GM23338 (cell line): ENCODE data around the gene POLR2H. TPM values are rescaled to one million over a fixed set of nuclear protein-coding genes. Genes with fewer than 3 reads are reported as not detected.
A peak's percentile ranks its signal among the peaks of the same experiment; 100 is the strongest.

Experiments
- ATAC-seq: fragments of 200-7000 bp; cut with Tn5 transposase; 3 replicates; pipeline ENCODE4 v1.9.1; 2020
- DNase-seq: peaks from one replicate; pipeline ENCODE4 v3.0.0-alpha.2; 2015; ENCODE audit warnings: low spot score
- H2AFZ ChIP-seq: fragments of 200-600 bp; sonication (generic); 2 replicates; pipeline ENCODE4 v1.8.0; 2016; ENCODE audit warnings: antibody characterized with exemption, mild to moderate bottlenecking, moderate library complexity
- H3F3A ChIP-seq: fragments of 200-600 bp; sonication (generic); replicated peaks from 2 replicates; pipeline ENCODE4 v1.8.0; 2017; ENCODE audit warnings: antibody characterized with exemption, mixed run types, low read depth
- H3K27ac ChIP-seq: fragments of 200-600 bp; sonication (generic); 2 replicates; pipeline ENCODE4 v1.6.1; 2016; ENCODE audit warnings: low read depth
- H3K27me3 ChIP-seq: fragments of 200-600 bp; sonication (generic); 2 replicates; pipeline ENCODE4 v1.8.0; 2016; ENCODE audit warnings: mild to moderate bottlenecking, mixed run types, moderate library complexity; ENCODE audit not compliant: insufficient read depth
- H3K36me3 ChIP-seq: fragments of 200-600 bp; sonication (generic); 2 replicates; pipeline ENCODE4 v1.8.0; 2016; ENCODE audit warnings: mild to moderate bottlenecking; ENCODE audit not compliant: insufficient read depth
- H3K4me1 ChIP-seq: fragments of 200-600 bp; sonication (generic); 2 replicates; pipeline ENCODE4 v1.8.0; 2016; ENCODE audit warnings: mild to moderate bottlenecking, moderate library complexity; ENCODE audit not compliant: insufficient read depth
- H3K4me2 ChIP-seq: fragments of 200-600 bp; sonication (generic); 2 replicates; pipeline ENCODE4 v1.7.1; 2017; ENCODE audit warnings: mixed run types
- H3K4me3 ChIP-seq: fragments of 200-600 bp; sonication (generic); 2 replicates; pipeline ENCODE4 v1.6.1; 2016; ENCODE audit warnings: mixed run types
- H3K79me2 ChIP-seq: fragments of 200-600 bp; sonication (generic); replicated peaks from 2 replicates; pipeline ENCODE4 v1.8.0; 2017; ENCODE audit warnings: mild to moderate bottlenecking; ENCODE audit not compliant: insufficient read depth
- H3K9me2 ChIP-seq: fragments of 200-600 bp; sonication (generic); 2 replicates; pipeline ENCODE4 v1.8.0; 2017; ENCODE audit not compliant: insufficient read depth
- H4K20me1 ChIP-seq: fragments of 200-600 bp; sonication (generic); replicated peaks from 2 replicates; pipeline ENCODE4 v1.8.0; 2017; ENCODE audit warnings: mild to moderate bottlenecking; ENCODE audit not compliant: insufficient read depth
- H3K27ac Mint-ChIP-seq: 2 replicates; pipeline ENCODE4 v1.8.0; 2020; ENCODE audit warnings: inconsistent platforms, mild to moderate bottlenecking, moderate library complexity, mixed read lengths
- H3K27me3 Mint-ChIP-seq: 3 replicates; pipeline ENCODE4 v1.8.0; 2022; ENCODE audit warnings: low read depth, mild to moderate bottlenecking, moderate library complexity, mixed read lengths, inconsistent platforms; ENCODE audit not compliant: insufficient read depth, poor library complexity
- H3K36me3 Mint-ChIP-seq: 3 replicates; pipeline ENCODE4 v1.8.0; 2021; ENCODE audit warnings: low read depth, mild to moderate bottlenecking, inconsistent platforms, moderate library complexity, mixed read lengths
- H3K4me1 Mint-ChIP-seq: 3 replicates; pipeline ENCODE4 v1.8.0; 2020; ENCODE audit warnings: mild to moderate bottlenecking, inconsistent platforms, mixed read lengths
- H3K4me3 Mint-ChIP-seq: 3 replicates; pipeline ENCODE4 v1.8.0; 2021; ENCODE audit warnings: moderate library complexity, mild to moderate bottlenecking, inconsistent platforms, mixed read lengths
- H3K9me3 Mint-ChIP-seq: 3 replicates; pipeline ENCODE4 v1.8.0; 2020; ENCODE audit warnings: moderate library complexity, mild to moderate bottlenecking, inconsistent platforms, mixed read lengths
- CREB1 ChIP-seq: fragments of 250-450 bp; sonication (Bioruptor Pico); IDR thresholded peaks from 2 replicates; pipeline ENCODE4 v1.5.0; 2020; ENCODE audit warnings: low read depth, mild to moderate bottlenecking, moderate library complexity
- CTCF ChIP-seq, 2 experiments: fragments of 200-600 bp in 1 of 2; sonication (generic) in 1 of 2; conservative IDR thresholded peaks; 2 replicates each; pipeline versions ENCODE4 v1.5.1 to v1.6.1; 2016 to 2017; ENCODE audit warnings: antibody characterized with exemption in 2 of 2, low read depth in 2 of 2, mild to moderate bottlenecking in 2 of 2, moderate library complexity in 1 of 2
- ETS1 ChIP-seq: IDR thresholded peaks from 2 replicates; pipeline ENCODE4 v1.6.1; 2016; ENCODE audit warnings: antibody characterized with exemption
- EZH2phosphoT487 ChIP-seq: fragments of 200-600 bp; sonication (generic); IDR thresholded peaks from one replicate; pipeline ENCODE4 v1.8.1; 2018; ENCODE audit warnings: antibody characterized with exemption; ENCODE audit not compliant: unreplicated experiment
- NANOG ChIP-seq: IDR thresholded peaks from 2 replicates; pipeline ENCODE4 v1.6.1; 2016; ENCODE audit warnings: antibody characterized with exemption, borderline replicate concordance
- REST ChIP-seq: IDR thresholded peaks from one replicate; pipeline ENCODE4 v1.6.1; 2018; ENCODE audit warnings: antibody characterized with exemption; ENCODE audit not compliant: unreplicated experiment
- ZNF114 ChIP-seq: fragments of 250-450 bp; sonication (Bioruptor Pico); IDR thresholded peaks from 2 replicates; pipeline ENCODE4 v1.5.0; 2020; ENCODE audit warnings: mild to moderate bottlenecking, moderate library complexity
- ZNF331 ChIP-seq: fragments of 250-450 bp; sonication (Bioruptor Pico); IDR thresholded peaks from 2 replicates; pipeline ENCODE4 v1.5.0; 2020; ENCODE audit warnings: low read depth, mild to moderate bottlenecking, moderate library complexity
- polyA plus RNA-seq: library from polyadenylated mRNA; unstranded; fragments of >200 nt; fragmentation: Nextera tagmentation; extraction: Ambion mirVana; gene quantifications from 2 replicates; pipeline ENCODE4 v1.2.1, GENCODE V29; 2016
- total RNA-seq: library from RNA; depleted of rRNA; stranded (reverse); fragments of >200 nt; shearing (Covaris generic); gene quantifications from 2 replicates; pipeline ENCODE4 v1.2.3, GENCODE V29; 2014

Gene POLR2H
- total and polyA plus RNA-seq, 2 experiments from 2014 or later, result 190 to 199 TPM

GRCh38 chr3:184332370-184333090 lies 29.0 kb upstream of the POLR2H start:
- peaks cover 30% of the 10 kb centered on the region for H3K79me2 ChIP-seq
- TF ChIP-seq NANOG (no peak), CTCF (conservative IDR thresholded peaks at IDR 0.05; ENCODE audit: low read depth in 2 of 2) (no peak), ZNF331 (CRISPR knock-in tag) (no peak), ZNF114 (CRISPR knock-in tag) (no peak), REST (no peak), ETS1 (no peak), CREB1 (CRISPR knock-in tag) (no peak), EZH2phosphoT487 (no peak)
- peaks cover 16% of the 10 kb centered on the region for H3K4me1 Mint-ChIP-seq
- H3K9me2 ChIP-seq, result no peaks in the 10 kb centered on the region
- no peak overlapping the region for H3K4me3 ChIP-seq
- peaks cover 61% of the 10 kb centered on the region for H3F3A ChIP-seq
- H3K27ac ChIP-seq, result 0 out of 2 replicates have a peak overlapping the region, but pooled peaks have one; percentile 26
- peaks cover 78% of the 10 kb centered on the region for H3K36me3 Mint-ChIP-seq
- no peak overlapping the region for H2AFZ ChIP-seq
- H3K4me3 Mint-ChIP-seq, result no peak overlapping the region; the same call in 2 of the 3 replicates
- ATAC-seq (no peak), DNase-seq (no peak)
- H3K27me3 Mint-ChIP-seq, result peaks cover 31% of the 10 kb centered on the region
- H4K20me1 ChIP-seq, result peaks cover 44% of the 10 kb centered on the region
- peaks cover 12% of the 10 kb centered on the region for H3K4me1 ChIP-seq
- H3K27me3 ChIP-seq, result no peaks in the 10 kb centered on the region
- H3K27ac Mint-ChIP-seq, result peak overlapping the region; percentile 13; the same call in 1 of the 2 replicates
- H3K9me3 Mint-ChIP-seq, result peaks cover under 1% of the 10 kb centered on the region; the same call in 1 of the 3 replicates
- H3K36me3 ChIP-seq, result peaks cover 59% of the 10 kb centered on the region
- H3K4me2 ChIP-seq, result no peak overlapping the region
